ENCODE measurements around the gene TAF4B.
"Not testable (repeated sequence)": the region's sequence is repeated elsewhere in the genome, so short reads cannot be mapped to it uniquely, and the experiment has no call there.

The TAF4B gene

GRCh38 chr18:26432651-26433424 is 206.6 kb downstream of the TAF4B start:
- no peak for DNase-seq

- DNase-seq, result no peak
Measured at GRCh38 chr18:26434887-26435286, 208.6 kb downstream of the TAF4B start.

GRCh38 chr18:26435415-26436095 is 209.3 kb downstream of the TAF4B start:
- no peak for DNase-seq

GRCh38 chr18:26436176-26437051 is 210.2 kb downstream of the TAF4B start:
- no peak for DNase-seq

- DNase-seq, result not testable (repeated sequence)
Measured at GRCh38 chr18:26437634-26438033, 211.4 kb downstream of the TAF4B start.

- no peak for DNase-seq
Measured at GRCh38 chr18:26438980-26439379, 212.7 kb downstream of the TAF4B start.

GRCh38 chr18:26439537-26439936 is 213.3 kb downstream of the TAF4B start:
- DNase-seq, result no peak

GRCh38 chr18:26440644-26441043 is 214.4 kb downstream of the TAF4B start:
- DNase-seq, result no peak
